Trophoblast cell (in vitro differentiated cells and primary cell): ENCODE data around the gene ADRM1.

ENCODE experiments used
- DNase-seq, 2 donors: peaks; one replicate each; pipeline ENCODE4 v3.0.0-alpha.2; 2016
- H2AFZ ChIP-seq: 2 replicates; pipeline ENCODE4 v1.6.1; 2013; ENCODE audit warnings: low read length, moderate library complexity, mild to moderate bottlenecking; ENCODE audit not compliant: insufficient read depth, poor library complexity
- H2AK5ac ChIP-seq: 2 replicates; pipeline ENCODE4 v1.6.1; 2013; ENCODE audit warnings: mild to moderate bottlenecking, low read length
- H2BK120ac ChIP-seq: 2 replicates; pipeline ENCODE4 v1.6.1; 2013; ENCODE audit warnings: low read length, mild to moderate bottlenecking, moderate library complexity; ENCODE audit not compliant: insufficient read depth, poor library complexity
- H2BK12ac ChIP-seq: 2 replicates; pipeline ENCODE4 v1.6.1; 2013; ENCODE audit warnings: mild to moderate bottlenecking, low read length, moderate library complexity
- H2BK5ac ChIP-seq: 2 replicates; pipeline ENCODE4 v1.6.1; 2013; ENCODE audit warnings: low read length, low read depth, moderate library complexity, mild to moderate bottlenecking; ENCODE audit not compliant: poor library complexity
- H3K14ac ChIP-seq: 2 replicates; pipeline ENCODE4 v1.6.1; 2013; ENCODE audit warnings: mild to moderate bottlenecking, low read length
- H3K18ac ChIP-seq: 2 replicates; pipeline ENCODE4 v1.6.1; 2013; ENCODE audit warnings: mild to moderate bottlenecking, low read length
- H3K23ac ChIP-seq: 2 replicates; pipeline ENCODE4 v1.6.1; 2013; ENCODE audit warnings: low read length
- H3K27ac ChIP-seq: 2 replicates; pipeline ENCODE4 v1.5.1; 2013; ENCODE audit warnings: low read depth, mild to moderate bottlenecking, inconsistent platforms, low read length, moderate library complexity
- H3K27me3 ChIP-seq: 2 replicates; pipeline ENCODE4 v1.6.1; 2013; ENCODE audit warnings: inconsistent platforms, mild to moderate bottlenecking, low read length, moderate library complexity; ENCODE audit not compliant: insufficient read depth
- H3K36me3 ChIP-seq, 2 experiments: 1 replicate in 1 of 2; 2 replicates in 1 of 2; pipeline ENCODE4 v1.6.1; 2013; ENCODE audit warnings: low read length in 2 of 2, mild to moderate bottlenecking in 2 of 2, moderate library complexity in 1 of 2; ENCODE audit not compliant: insufficient read depth in 2 of 2, control insufficient read depth in 1 of 2
- H3K4ac ChIP-seq: 2 replicates; pipeline ENCODE4 v1.6.1; 2013; ENCODE audit warnings: low read depth, mild to moderate bottlenecking, low read length, moderate library complexity
- H3K4me1 ChIP-seq, 2 experiments: 1 replicate in 1 of 2; 2 replicates in 1 of 2; pipeline ENCODE4 v1.6.1; 2013; ENCODE audit warnings: low read length in 2 of 2, mild to moderate bottlenecking in 2 of 2, moderate library complexity in 1 of 2; ENCODE audit not compliant: insufficient read depth in 2 of 2, control insufficient read depth in 1 of 2
- H3K4me2 ChIP-seq: 2 replicates; pipeline ENCODE4 v1.6.1; 2013; ENCODE audit warnings: inconsistent platforms, mild to moderate bottlenecking, low read length, moderate library complexity
- H3K4me3 ChIP-seq: 2 replicates; pipeline ENCODE4 v1.5.1; 2013; ENCODE audit warnings: mild to moderate bottlenecking, low read depth, low read length, inconsistent platforms
- H3K79me1 ChIP-seq: one replicate; pipeline ENCODE4 v1.6.1; 2013; ENCODE audit warnings: low read length
- H3K79me2 ChIP-seq: 2 replicates; pipeline ENCODE4 v1.6.1; 2013; ENCODE audit warnings: low read length, mild to moderate bottlenecking; ENCODE audit not compliant: control insufficient read depth, insufficient read depth, poor library complexity
- H3K9ac ChIP-seq: 2 replicates; pipeline ENCODE4 v1.6.1; 2013; ENCODE audit warnings: mild to moderate bottlenecking, low read length
- H3K9me3 ChIP-seq: 2 replicates; pipeline ENCODE4 v1.6.1; 2013; ENCODE audit warnings: low read depth, mild to moderate bottlenecking, control low read depth, inconsistent platforms, low read length; ENCODE audit not compliant: insufficient read depth
- H4K12ac ChIP-seq: 2 replicates; pipeline ENCODE4 v1.6.1; 2013; ENCODE audit warnings: low read depth, mild to moderate bottlenecking, low read length, moderate library complexity
- H4K8ac ChIP-seq: 2 replicates; pipeline ENCODE4 v1.6.1; 2013; ENCODE audit warnings: low read depth, mild to moderate bottlenecking, low read length, moderate library complexity
- H4K91ac ChIP-seq: one replicate; pipeline ENCODE4 v1.6.1; 2013; ENCODE audit warnings: low read depth, mild to moderate bottlenecking, low read length, moderate library complexity
- WGBS: extraction: QIAGEN DNeasy Blood & Tissue Kit; methylation state at CpG from one replicate; pipeline ENCODE4 v1.1.7; 2013; ENCODE audit warnings: missing lambda C conversion rate; ENCODE audit not compliant: insufficient read length, insufficient coverage; ENCODE audit errors: extremely low coverage; 5-methylcytosine and 5-hydroxymethylcytosine counted together

The ADRM1 gene

GRCh38 chr20:62301111-62301668, 1.6 kb upstream of the ADRM1 start:
- Histone ChIP-seq H2AK5ac (no peak overlapping the region), H3K79me1 (peaks cover 11% of the 10 kb centered on the region), H2AFZ (no peak overlapping the region), H2BK120ac (no peak overlapping the region), H3K4ac (no peak overlapping the region), H3K27ac (no peak overlapping the region), H3K9me3 (peaks cover 7% of the 10 kb centered on the region), H3K27me3 (no peaks in the 10 kb centered on the region), H3K79me2 (peaks cover 27% of the 10 kb centered on the region), H3K18ac (no peak overlapping the region), H4K91ac (no peak overlapping the region), H4K8ac (no peak overlapping the region), H3K4me3 (no peak overlapping the region), H3K4me2 (no peak overlapping the region), H3K14ac (no peak overlapping the region), H2BK12ac (no peak overlapping the region), H3K23ac (no peak overlapping the region), H2BK5ac (no peak overlapping the region), H4K12ac (no peak overlapping the region), H3K9ac (no peak overlapping the region), H3K36me3 (peaks cover 33 to 34% of the 10 kb centered on the region in 2 experiments), H3K4me1 (peaks cover 13 to 20% of the 10 kb centered on the region in 2 experiments)
- DNase-seq, result no peak
- WGBS, result no CpG with 5 or more reads among the region's 11 CpGs

- H4K91ac ChIP-seq, result peak overlapping the region; percentile 90
- no peak overlapping the region for H2BK12ac ChIP-seq
- peaks cover 11% of the 10 kb centered on the region for H3K79me1 ChIP-seq
- WGBS, result no CpG with 5 or more reads among the region's 24 CpGs
- H3K79me2 ChIP-seq, result peaks cover 27% of the 10 kb centered on the region
- H3K4me1 ChIP-seq, result peaks cover 13 to 17% of the 10 kb centered on the region in 2 experiments
- no peak overlapping the region for H2AFZ ChIP-seq
- DNase-seq, result peak; percentile 97 to 98
- peaks cover 37 to 39% of the 10 kb centered on the region in 2 experiments for H3K36me3 ChIP-seq
- H4K12ac ChIP-seq, result peak overlapping the region; percentile 65
- no peak overlapping the region for H3K4ac ChIP-seq
- H3K9me3 ChIP-seq, result peaks cover 7% of the 10 kb centered on the region
- H3K27ac ChIP-seq, result peak overlapping the region; percentile 96
- no peak overlapping the region for H3K18ac ChIP-seq
- no peak overlapping the region for H2BK120ac ChIP-seq
- peak overlapping the region; percentile 93 for H3K4me2 ChIP-seq
- no peak overlapping the region for H3K14ac ChIP-seq
- no peak overlapping the region for H2AK5ac ChIP-seq
- no peak overlapping the region for H3K23ac ChIP-seq
- H4K8ac ChIP-seq, result peak overlapping the region; percentile 40
- no peaks in the 10 kb centered on the region for H3K27me3 ChIP-seq
- no peak overlapping the region for H2BK5ac ChIP-seq
- H3K4me3 ChIP-seq, result no peak overlapping the region
- H3K9ac ChIP-seq, result no peak overlapping the region
These were observed 940 bp upstream of the ADRM1 start for GRCh38 chr20:62301773-62302340.

GRCh38 chr20:62303062-62303339, 204 bp downstream of the ADRM1 start:
- Histone ChIP-seq H3K27me3 (no peaks in the 10 kb centered on the region), H3K14ac (peak overlapping the region; percentile 85), H4K91ac (peak overlapping the region; percentile 58), H3K4me3 (peak overlapping the region; percentile 97), H3K79me1 (peaks cover 11% of the 10 kb centered on the region), H2AFZ (no peak overlapping the region), H4K8ac (peak overlapping the region; percentile 85), H3K9me3 (peaks cover 7% of the 10 kb centered on the region), H3K23ac (no peak overlapping the region), H2BK5ac (peak overlapping the region; percentile 36), H3K4ac (peak overlapping the region; percentile 99), H3K4me1 (peaks cover 6 to 9% of the 10 kb centered on the region in 2 experiments), H3K4me2 (peak overlapping the region; percentile 68), H2AK5ac (peak overlapping the region; percentile 97), H3K36me3 (peaks cover 44 to 50% of the 10 kb centered on the region in 2 experiments), H4K12ac (peak overlapping the region; percentile 76), H3K27ac (peak overlapping the region; percentile 15), H3K9ac (peak overlapping the region; percentile 98), H2BK120ac (peak overlapping the region; percentile 34), H3K18ac (peak overlapping the region; percentile 90), H2BK12ac (no peak overlapping the region), H3K79me2 (peaks cover 27% of the 10 kb centered on the region)
- WGBS, result no CpG with 5 or more reads among the region's 39 CpGs
- no peak for DNase-seq

DNA sequence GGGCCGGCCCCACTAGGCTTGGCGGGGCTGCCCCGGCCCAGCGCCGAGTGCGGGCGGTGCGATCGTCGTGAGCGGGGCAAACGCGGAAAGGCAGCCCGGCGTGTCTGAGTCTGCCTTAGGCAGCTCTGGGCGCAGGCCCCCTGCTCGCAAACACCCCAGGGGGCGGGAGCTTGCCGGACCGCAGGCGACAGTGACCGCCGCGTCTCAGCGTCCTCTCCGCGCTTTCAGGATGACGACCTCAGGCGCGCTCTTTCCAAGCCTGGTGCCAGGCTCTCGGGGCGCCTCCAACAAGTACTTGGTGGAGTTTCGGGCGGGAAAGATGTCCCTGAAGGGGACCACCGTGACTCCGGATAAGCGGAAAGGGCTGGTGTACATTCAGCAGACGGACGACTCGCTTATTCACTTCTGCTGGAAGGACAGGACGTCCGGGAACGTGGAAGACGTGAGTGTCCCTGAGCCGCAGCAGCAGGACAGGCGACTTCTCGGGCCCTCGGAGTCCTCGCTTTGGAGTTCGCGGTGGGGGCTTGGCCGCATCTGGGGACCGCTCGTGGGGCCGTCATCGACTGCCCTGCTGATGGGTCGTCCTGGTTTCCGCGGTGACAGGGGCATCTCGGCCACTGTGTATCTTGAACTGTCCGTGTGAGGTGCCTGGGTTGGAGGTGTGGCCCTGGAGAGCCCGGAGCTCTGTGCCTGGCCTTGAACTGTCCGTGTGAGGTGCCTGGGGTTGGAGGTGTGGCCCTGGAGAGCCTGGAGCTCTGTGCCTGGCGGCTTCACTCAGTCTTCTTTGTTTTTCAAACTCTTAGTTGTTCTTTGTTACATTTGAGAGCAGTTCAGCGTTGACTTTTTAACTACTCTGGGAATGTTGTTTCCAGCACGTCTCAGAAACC, 786 bp downstream of the ADRM1 start:
- H3K36me3 ChIP-seq, result peaks cover 49 to 53% of the 10 kb centered on the region in 2 experiments
- H3K79me1 ChIP-seq, result peaks cover 11% of the 10 kb centered on the region
- H2AFZ ChIP-seq, result peak overlapping the region; percentile 67
- peak overlapping the region; percentile 36 for H2BK5ac ChIP-seq
- H4K8ac ChIP-seq, result peak overlapping the region; percentile 85
- H3K27ac ChIP-seq, result peak overlapping the region; percentile 15
- peaks cover 27% of the 10 kb centered on the region for H3K79me2 ChIP-seq
- H3K23ac ChIP-seq, result no peak overlapping the region
- H2AK5ac ChIP-seq, result peak overlapping the region; percentile 97
- no peak overlapping the region for H2BK12ac ChIP-seq
- H4K91ac ChIP-seq, result peak overlapping the region; percentile 58
- H3K9me3 ChIP-seq, result peaks cover 7% of the 10 kb centered on the region
- H3K9ac ChIP-seq, result peak overlapping the region; percentile 98
- peak overlapping the region; percentile 34 for H2BK120ac ChIP-seq
- peaks cover 6 to 9% of the 10 kb centered on the region in 2 experiments for H3K4me1 ChIP-seq
- peak overlapping the region; percentile 90 for H3K18ac ChIP-seq
- peak; percentile 44 to 56 for DNase-seq
- WGBS, result no CpG with 5 or more reads among the region's 66 CpGs
- H3K4me2 ChIP-seq, result peak overlapping the region; percentile 68
- peak overlapping the region; percentile 76 for H4K12ac ChIP-seq
- H3K4ac ChIP-seq, result peak overlapping the region; percentile 99
- H3K14ac ChIP-seq, result peak overlapping the region; percentile 85
- no peaks in the 10 kb centered on the region for H3K27me3 ChIP-seq
- peak overlapping the region; percentile 97 for H3K4me3 ChIP-seq
